CD4-positive, alpha-beta T cell treated with Interleukin-2 at 100 ng/mL for 4 hours (primary cell): ENCODE measurements around the gene KCNJ10.

Source experiments
- DNase-seq: peaks from one replicate; pipeline ENCODE4 v3.0.0-alpha.2; 2020; ENCODE audit warnings: low spot score

KCNJ10 gene

GRCh38 chr1:159990005-159990404, 80.0 kb downstream of the KCNJ10 start:
- no peak for DNase-seq

GRCh38 chr1:159989581-159989980, 80.4 kb downstream of the KCNJ10 start:
- no peak for DNase-seq

GRCh38 chr1:159988006-159988405, 82.0 kb downstream of the KCNJ10 start:
- no peak for DNase-seq

GRCh38 chr1:159987186-159987585, 82.8 kb downstream of the KCNJ10 start:
- no peak for DNase-seq

- no peak for DNase-seq
Measured at GRCh38 chr1:159986531-159986930, 83.4 kb downstream of the KCNJ10 start.

- no peak for DNase-seq
Measured at GRCh38 chr1:159986093-159986492, 83.9 kb downstream of the KCNJ10 start.

- DNase-seq: no peak
Measured at GRCh38 chr1:159985473-159985872, 84.5 kb downstream of the KCNJ10 start.

- DNase-seq: no peak
Measured at GRCh38 chr1:159983681-159984080, 86.3 kb downstream of the KCNJ10 start.

- no peak for DNase-seq
Measured at GRCh38 chr1:159982280-159982679, 87.7 kb downstream of the KCNJ10 start.

- DNase-seq: no peak
Measured at GRCh38 chr1:159981351-159982055, 88.5 kb downstream of the KCNJ10 start.

GRCh38 chr1:159980786-159981185, 89.2 kb downstream of the KCNJ10 start:
- no peak for DNase-seq

- DNase-seq: no peak
Measured at GRCh38 chr1:159980076-159980475, 89.9 kb downstream of the KCNJ10 start.

GRCh38 chr1:159979257-159979656, 90.7 kb downstream of the KCNJ10 start:
- DNase-seq: no peak

- no peak for DNase-seq
Measured at GRCh38 chr1:159978107-159978398, 91.9 kb downstream of the KCNJ10 start.

- no peak for DNase-seq
Measured at GRCh38 chr1:159977364-159978106, 92.4 kb downstream of the KCNJ10 start.

GRCh38 chr1:159974350-159974965, 95.5 kb downstream of the KCNJ10 start:
- DNase-seq: no peak

GRCh38 chr1:159973350-159973940, 96.5 kb downstream of the KCNJ10 start:
- DNase-seq: no peak

GRCh38 chr1:159972443-159973205, 97.3 kb downstream of the KCNJ10 start:
- DNase-seq: no peak

GRCh38 chr1:159970932-159971342, 99.0 kb downstream of the KCNJ10 start:
- DNase-seq: no peak

GRCh38 chr1:159968901-159969300, 101.1 kb downstream of the KCNJ10 start:
- DNase-seq: no peak

- no peak for DNase-seq
Measured at GRCh38 chr1:159965263-159965662, 104.7 kb downstream of the KCNJ10 start.

- no peak for DNase-seq
Measured at GRCh38 chr1:159964144-159964543, 105.8 kb downstream of the KCNJ10 start.
